ENCODE results near the gene RNF213. TPM values are rescaled to one million over a fixed set of nuclear protein-coding genes. Genes with fewer than 3 reads are reported as not detected.

RNF213 gene
- total and polyA plus RNA-seq, 2 of the 8 experiments (the other 6 are each of a cell fraction or from before 2014, with no cell fraction given): 33.8 to 62.8 TPM

DNA sequence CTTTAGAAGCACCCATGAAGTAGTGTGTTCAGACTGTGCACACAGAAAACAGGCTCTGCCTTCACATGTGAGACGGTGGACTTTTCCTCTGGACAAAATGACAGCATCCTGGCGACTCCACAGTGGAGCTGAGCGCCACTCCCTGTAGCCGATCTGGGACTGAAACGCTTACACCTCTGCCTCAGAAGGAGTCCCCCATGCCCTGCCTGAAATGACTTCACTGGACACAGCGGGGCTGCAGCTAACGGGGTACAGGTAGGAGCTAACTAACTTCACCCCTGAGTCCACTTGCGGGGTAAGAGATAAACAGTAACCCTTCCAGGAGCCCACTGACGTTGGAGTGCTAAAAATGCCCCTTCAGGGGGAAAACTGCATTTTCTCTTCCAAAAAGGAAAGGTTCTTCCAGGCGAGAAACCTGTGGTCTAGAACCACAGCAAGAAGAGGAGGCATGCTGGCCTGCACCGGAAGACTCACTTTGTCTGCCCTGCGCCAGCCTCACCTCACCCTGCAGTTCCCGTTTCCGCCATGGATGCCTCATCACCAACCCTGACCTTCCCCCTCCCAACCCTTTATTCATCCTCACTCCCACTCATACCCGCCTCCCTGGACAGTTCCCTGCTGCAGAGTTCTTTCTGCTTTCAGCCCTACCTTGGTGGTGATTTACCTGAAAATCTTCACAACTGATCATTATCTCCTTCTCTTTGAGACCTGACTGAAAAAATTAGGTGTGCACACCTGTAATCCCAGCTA lies 134.9 kb downstream of the RNF213 start:
- no peak overlapping the region for H4K8ac ChIP-seq (ENCODE audit: extremely low read depth, insufficient read depth, low read length)
- CTCF ChIA-PET (ENCODE audit: partially characterized antibody): interaction anchor here (0.6 to 1.2 kb wide), 7 partner anchors 11 to 1207 kb away, joined by 3 to 4 read pairs (median 3); no protein-coding TSS in a partner anchor
- DNase-seq (ENCODE audit: low read depth in 1 of 2, low spot score in 2 of 2): no peak
- H3K23me2 ChIP-seq (ENCODE audit: low read depth, low read length): no peaks in the 10 kb centered on the region
- POLR2A ChIA-PET (ENCODE audit: partially characterized antibody): interaction anchor here (0.9 kb wide), 1 partner anchor 19 kb away, joined by 3 read pairs; the partner anchor contains the start of gene ENDOV
- peaks cover 0 to 12% (median 3%) of the 10 kb centered on the region in 4 experiments; a peak in 4 of 7 replicates for H3K4me1 ChIP-seq (replicated peaks in 1 of 4; ENCODE audit: control insufficient read depth in 3 of 4, insufficient read depth in 4 of 4, low read length in 3 of 4)
- H3K18ac ChIP-seq (ENCODE audit: extremely low read depth, low read length): no peak overlapping the region
- no peak overlapping the region for H2BK20ac ChIP-seq (ENCODE audit: low read length)
- H2BK12ac ChIP-seq (ENCODE audit: low read depth, low read length): no peak overlapping the region
- no peak for TF ChIP-seq SUZ12 (IDR thresholded peaks at IDR 0.05; ENCODE audit: low read length)
- TF ChIP-seq POU5F1 (IDR thresholded peaks at IDR 0.05; ENCODE audit: low read depth, low read length): no peak
- no peak for TF ChIP-seq RFX5 (IDR thresholded peaks at IDR 0.05; ENCODE audit: borderline replicate concordance, low read depth, low read length)
- TF ChIP-seq, protein P1, sequence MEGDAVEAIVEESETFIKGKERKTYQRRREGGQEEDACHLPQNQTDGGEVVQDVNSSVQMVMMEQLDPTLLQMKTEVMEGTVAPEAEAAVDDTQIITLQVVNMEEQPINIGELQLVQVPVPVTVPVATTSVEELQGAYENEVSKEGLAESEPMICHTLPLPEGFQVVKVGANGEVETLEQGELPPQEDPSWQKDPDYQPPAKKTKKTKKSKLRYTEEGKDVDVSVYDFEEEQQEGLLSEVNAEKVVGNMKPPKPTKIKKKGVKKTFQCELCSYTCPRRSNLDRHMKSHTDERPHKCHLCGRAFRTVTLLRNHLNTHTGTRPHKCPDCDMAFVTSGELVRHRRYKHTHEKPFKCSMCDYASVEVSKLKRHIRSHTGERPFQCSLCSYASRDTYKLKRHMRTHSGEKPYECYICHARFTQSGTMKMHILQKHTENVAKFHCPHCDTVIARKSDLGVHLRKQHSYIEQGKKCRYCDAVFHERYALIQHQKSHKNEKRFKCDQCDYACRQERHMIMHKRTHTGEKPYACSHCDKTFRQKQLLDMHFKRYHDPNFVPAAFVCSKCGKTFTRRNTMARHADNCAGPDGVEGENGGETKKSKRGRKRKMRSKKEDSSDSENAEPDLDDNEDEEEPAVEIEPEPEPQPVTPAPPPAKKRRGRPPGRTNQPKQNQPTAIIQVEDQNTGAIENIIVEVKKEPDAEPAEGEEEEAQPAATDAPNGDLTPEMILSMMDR (IDR thresholded peaks at IDR 0.05; ENCODE audit: control extremely low read depth in 1 of 3, insufficient read depth in 1 of 3, low read depth in 1 of 3, low read length in 3 of 3): peak in 2 of 3 experiments; percentile 11 to 19; a peak in 2 of 4 replicates
- 0 out of 4 replicates have a peak, but pooled peaks of 1 of the 2 experiments have one; percentile 3 for TF ChIP-seq RAD21 (IDR thresholded peaks at IDR 0.05 in 1 of 2, conservative IDR thresholded peaks at IDR 0.05 in 1 of 2; ENCODE audit: low read depth in 2 of 2, low read length in 2 of 2)
- TF ChIP-seq FOSL1 (IDR thresholded peaks at IDR 0.05; ENCODE audit: insufficient read depth, low read depth, low read length): no peak
- TF ChIP-seq GABPA (IDR thresholded peaks at IDR 0.05; ENCODE audit: borderline replicate concordance, insufficient read depth, low read length): no peak
- no peak for TF ChIP-seq TBP (IDR thresholded peaks at IDR 0.05; ENCODE audit: low read depth, low read length)
- H3K27ac ChIP-seq (ENCODE audit: low read depth, low read length): no peak overlapping the region
- peaks cover 2 to 3% of the 10 kb centered on the region in 2 experiments for H4K20me1 ChIP-seq (replicated peaks in 1 of 2; ENCODE audit: control insufficient read depth in 1 of 2, insufficient read depth in 2 of 2, low read length in 2 of 2)
- H3K79me1 ChIP-seq (ENCODE audit: low read depth, low read length): no peaks in the 10 kb centered on the region
- H3K23ac ChIP-seq (ENCODE audit: insufficient read length): no peak overlapping the region
- no peak overlapping the region for H2BK120ac ChIP-seq (replicated peaks; ENCODE audit: low read depth, low read length)
- H2BK15ac ChIP-seq (ENCODE audit: low read length): no peak overlapping the region
- H3K36me3 ChIP-seq (ENCODE audit: control insufficient read depth in 2 of 4, insufficient read depth in 4 of 4, low read length in 3 of 4): peaks cover 0 to 14% (median 0%) of the 10 kb centered on the region in 4 experiments; a peak in 2 of 8 replicates
- no peaks in the 10 kb centered on the region for H3K9me3 ChIP-seq (ENCODE audit: insufficient read depth in 2 of 2, low read depth in 1 of 2, low read length in 1 of 2)
- FAIRE-seq: no peak
- H2BK5ac ChIP-seq (ENCODE audit: low read depth, low read length): no peak overlapping the region
- H3K4me3 ChIP-seq (ENCODE audit: extremely low read depth in 1 of 4, insufficient read depth in 2 of 4, low read depth in 3 of 4, low read length in 4 of 4): no peak overlapping the region
- WGBS, 2 experiments (ENCODE audit: extremely low coverage in 1 of 2, insufficient coverage in 1 of 2, insufficient read length in 1 of 2, insufficient replicate concordance in 2 of 2, low coverage in 1 of 2, low lambda C conversion rate in 2 of 2, missing lambda C conversion rate in 1 of 2): 86% methylated on average over 15 of the region's 15 CpGs; no CpG with 5 or more reads in 1 of the 2 experiments
- no peak overlapping the region for H4K91ac ChIP-seq (replicated peaks; ENCODE audit: insufficient read length, low read length)
- no peaks in the 10 kb centered on the region for H3K27me3 ChIP-seq (replicated peaks in 1 of 4; ENCODE audit: control insufficient read depth in 3 of 4, extremely low read depth in 1 of 4, insufficient read depth in 3 of 4, low read length in 3 of 4)
- no peak overlapping the region for H4K5ac ChIP-seq (ENCODE audit: insufficient read length, low read depth, low read length)
- H3K79me2 ChIP-seq (ENCODE audit: control insufficient read depth in 1 of 2, insufficient read depth in 2 of 2, low read length in 2 of 2): no peaks in the 10 kb centered on the region
- H3K9ac ChIP-seq (replicated peaks in 1 of 4; ENCODE audit: extremely low read depth in 1 of 4, low read depth in 3 of 4, low read length in 3 of 4): no peak overlapping the region
- no peak overlapping the region for H3K14ac ChIP-seq (ENCODE audit: insufficient read length)
- no peak overlapping the region for H3K56ac ChIP-seq (replicated peaks; ENCODE audit: insufficient read length, low read depth, low read length)
- H3K4me2 ChIP-seq (ENCODE audit: insufficient read depth in 1 of 2, low read depth in 2 of 2, low read length in 2 of 2): no peak overlapping the region
- no peak overlapping the region for H3K4ac ChIP-seq (replicated peaks; ENCODE audit: insufficient read length, low read depth, low read length)
- no peak overlapping the region for H2AK5ac ChIP-seq (ENCODE audit: low read depth, low read length)
- H2AFZ ChIP-seq (ENCODE audit: low read length): no peak overlapping the region

All from H1 (cell line).